CD4-positive, alpha-beta memory T cell (primary cell): ENCODE measurements around the gene MRGPRG. TPM values are rescaled to one million over a fixed set of nuclear protein-coding genes. Genes with fewer than 3 reads are reported as not detected.
A peak's percentile ranks its signal among the peaks of the same experiment; 100 is the strongest.

ENCODE experiments used
- CTCF ChIA-PET: fragments of 350-600 bp; sonication (Branson Sonifier 250); formaldehyde crosslinking; loops from one replicate; lab custom pipeline; 2021; ENCODE audit warnings: inconsistent platforms; ENCODE audit not compliant: partially characterized antibody; lab: Charles Lee
- POLR2A ChIA-PET: fragments of 350-600 bp; sonication (Branson Sonifier 250); formaldehyde crosslinking; loops from one replicate; lab custom pipeline; 2021; ENCODE audit not compliant: partially characterized antibody; lab: Charles Lee
- DNase-seq, 5 donors: peaks; one replicate each; pipeline versions ENCODE4 v3.0.0 to v3.0.0-alpha.2; 2020 to 2022; ENCODE audit warnings: mixed read lengths in 1 of 5
- H3K27ac ChIP-seq: one replicate; pipeline ENCODE4 v1.7.0; 2013; ENCODE audit warnings: low read depth, low read length
- H3K27me3 ChIP-seq: 2 replicates; pipeline ENCODE4 v1.7.0; 2013; ENCODE audit warnings: mild to moderate bottlenecking, low read length, moderate library complexity; ENCODE audit not compliant: insufficient read depth
- H3K36me3 ChIP-seq: 2 replicates; pipeline ENCODE4 v1.7.0; 2013; ENCODE audit warnings: mild to moderate bottlenecking, low read length, moderate library complexity; ENCODE audit not compliant: insufficient read depth
- H3K4me1 ChIP-seq: 2 replicates; pipeline ENCODE4 v1.7.0; 2013; ENCODE audit warnings: mild to moderate bottlenecking, low read length, moderate library complexity; ENCODE audit not compliant: insufficient read depth
- H3K4me3 ChIP-seq, 2 donors: one replicate each; pipeline ENCODE4 v1.7.0; 2013; ENCODE audit warnings: low read length in 2 of 2, mild to moderate bottlenecking in 1 of 2
- H3K9me3 ChIP-seq, 2 donors: one replicate each; pipeline ENCODE4 v1.7.0; 2013; ENCODE audit warnings: low read length in 2 of 2, control low read depth in 1 of 2; ENCODE audit not compliant: control insufficient read depth in 1 of 2
- H3K27ac Mint-ChIP-seq, 7 donors: one replicate each; pipeline ENCODE4 v1.8.0; 2020 to 2021; ENCODE audit warnings: mixed read lengths in 7 of 7, mild to moderate bottlenecking in 6 of 7, inconsistent platforms in 3 of 7, moderate library complexity in 3 of 7
- H3K27me3 Mint-ChIP-seq, 2 donors: one replicate each; pipeline ENCODE4 v1.8.0; 2020 to 2021; ENCODE audit warnings: mixed read lengths in 2 of 2
- H3K36me3 Mint-ChIP-seq, 2 donors: one replicate each; pipeline ENCODE4 v1.8.0; 2020 to 2021; ENCODE audit warnings: mixed read lengths in 2 of 2, inconsistent platforms in 1 of 2, mild to moderate bottlenecking in 1 of 2
- H3K4me1 Mint-ChIP-seq, 4 donors: one replicate each; pipeline ENCODE4 v1.8.0; 2020 to 2021; ENCODE audit warnings: mixed read lengths in 4 of 4, mild to moderate bottlenecking in 1 of 4
- H3K4me3 Mint-ChIP-seq, 8 donors: one replicate each; pipeline ENCODE4 v1.8.0; 2020 to 2021; ENCODE audit warnings: mixed read lengths in 8 of 8, mild to moderate bottlenecking in 7 of 8, moderate library complexity in 6 of 8, inconsistent platforms in 3 of 8
- H3K9me3 Mint-ChIP-seq, 8 donors: one replicate each; pipeline ENCODE4 v1.8.0; 2020 to 2021; ENCODE audit warnings: mixed read lengths in 8 of 8, mild to moderate bottlenecking in 5 of 8, inconsistent platforms in 3 of 8, moderate library complexity in 1 of 8
- intact Hi-C: fragments of 100-400 bp; cut with micrococcal nuclease; formaldehyde crosslinking; loops from one replicate; pipeline ENCODE4 v1.15.1; 2023
- polyA plus RNA-seq, 2 donors: library from polyadenylated mRNA; unstranded; fragments of 300-500 nt; fragmentation: Illumina TruSeq; gene quantifications; one replicate each; pipeline ENCODE4 v1.2.3, GENCODE V29; 2021
- total RNA-seq, 2 experiments: library from RNA; stranded (reverse); gene quantifications; one replicate each; pipeline ENCODE4 v1.2.3, GENCODE V29; 2021

The MRGPRG gene
- total and polyA plus RNA-seq, 4 experiments from 2014 or later = not detected

DNA sequence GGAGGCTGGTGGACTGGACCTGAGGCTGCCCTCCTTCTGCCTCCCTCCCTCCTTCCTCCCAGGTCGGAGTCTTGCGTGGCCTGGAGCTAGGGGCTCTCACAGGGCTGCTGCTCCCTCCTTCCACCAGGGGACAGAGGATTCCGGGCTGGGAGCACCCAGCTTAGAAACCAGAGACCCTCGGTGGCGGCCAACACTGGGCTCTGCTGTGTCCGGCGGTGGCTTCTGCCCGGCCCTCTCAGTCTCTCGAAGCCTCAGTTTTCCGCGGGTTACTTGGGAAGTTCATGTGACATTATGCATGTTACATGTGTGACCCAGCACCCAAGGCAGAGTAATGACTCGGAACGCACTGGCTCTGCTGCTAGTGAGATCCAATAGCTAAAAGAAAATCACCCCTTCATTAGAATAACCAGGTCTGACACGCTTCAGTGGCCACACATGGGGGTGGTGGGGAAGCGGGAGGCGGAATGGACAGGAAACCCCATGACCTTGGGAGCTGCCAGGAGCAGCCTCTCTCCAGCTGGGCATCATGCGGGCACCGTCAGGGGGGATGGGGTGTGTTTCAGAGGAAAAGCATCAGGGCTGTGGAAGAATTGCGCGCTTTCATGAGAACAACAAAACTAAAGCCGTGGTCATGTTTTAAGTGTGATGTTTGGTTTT is 5.9 kb upstream of the MRGPRG start:
- Histone ChIP-seq H3K9me3 (no peaks in the 10 kb centered on the region), H3K27me3 (no peaks in the 10 kb centered on the region), H3K4me3 (no peak overlapping the region), H3K4me1 (no peaks in the 10 kb centered on the region), H3K36me3 (no peaks in the 10 kb centered on the region), H3K27ac (no peak overlapping the region)
- peaks cover 2 to 9% (median 4%) of the 10 kb centered on the region in 4 donors for H3K4me1 Mint-ChIP-seq
- CTCF ChIA-PET = interaction anchor here (0.9 kb wide), 1 partner anchor 9 kb away, joined by 3 read pairs; no protein-coding TSS in a partner anchor
- H3K9me3 Mint-ChIP-seq = no peaks in the 10 kb centered on the region
- peak overlapping the region in 1 of 7 donors; percentile 18 for H3K27ac Mint-ChIP-seq
- intact Hi-C loops = no loop called here
- no peak for DNase-seq
- H3K27me3 Mint-ChIP-seq = peaks cover 3 to 10% of the 10 kb centered on the region in 2 donors
- no peak overlapping the region for H3K4me3 Mint-ChIP-seq
- H3K36me3 Mint-ChIP-seq = no peaks in the 10 kb centered on the region
- POLR2A ChIA-PET = no interaction called here

GRCh38 chr11:3223932-3224381 is 5.3 kb upstream of the MRGPRG start:
- ChIA-PET POLR2A (no interaction called here), CTCF (interaction anchor here (0.9 to 1.0 kb wide), 2 partner anchors 8 to 9 kb away, joined by 3 read pairs; no protein-coding TSS in a partner anchor)
- no peak overlapping the region for H3K4me3 Mint-ChIP-seq
- Histone ChIP-seq H3K4me1 (no peaks in the 10 kb centered on the region), H3K27ac (no peak overlapping the region), H3K27me3 (no peaks in the 10 kb centered on the region), H3K4me3 (no peak overlapping the region), H3K36me3 (no peaks in the 10 kb centered on the region), H3K9me3 (no peaks in the 10 kb centered on the region)
- peak overlapping the region in 1 of 7 donors; percentile 18 for H3K27ac Mint-ChIP-seq
- H3K27me3 Mint-ChIP-seq = peaks cover 3 to 10% of the 10 kb centered on the region in 2 donors
- DNase-seq = no peak
- peaks cover 2 to 9% (median 4%) of the 10 kb centered on the region in 4 donors for H3K4me1 Mint-ChIP-seq
- H3K36me3 Mint-ChIP-seq = no peaks in the 10 kb centered on the region
- H3K9me3 Mint-ChIP-seq = no peaks in the 10 kb centered on the region
- intact Hi-C loops = no loop called here

- Histone ChIP-seq H3K4me3 (no peak overlapping the region), H3K4me1 (no peaks in the 10 kb centered on the region), H3K9me3 (no peaks in the 10 kb centered on the region), H3K27me3 (no peaks in the 10 kb centered on the region), H3K36me3 (no peaks in the 10 kb centered on the region), H3K27ac (no peak overlapping the region)
- peak in 1 of 5 donors; percentile 6 for DNase-seq
- Mint-ChIP-seq H3K27me3 (peaks cover 3 to 10% of the 10 kb centered on the region in 2 donors), H3K36me3 (no peaks in the 10 kb centered on the region), H3K4me3 (peak overlapping the region in 3 of 8 donors; percentile 49 to 82 (median 57)), H3K27ac (no peak overlapping the region), H3K4me1 (peaks cover 2 to 9% (median 4%) of the 10 kb centered on the region in 4 donors), H3K9me3 (no peaks in the 10 kb centered on the region)
- POLR2A ChIA-PET = no interaction called here
- intact Hi-C loops = no loop called here
- CTCF ChIA-PET = interaction anchor here (1.0 kb wide), 2 partner anchors 9 to 185 kb away, joined by 3 read pairs; no protein-coding TSS in a partner anchor
Observed at GRCh38 chr11:3222941-3223915, 4.6 kb upstream of the MRGPRG start.

DNA sequence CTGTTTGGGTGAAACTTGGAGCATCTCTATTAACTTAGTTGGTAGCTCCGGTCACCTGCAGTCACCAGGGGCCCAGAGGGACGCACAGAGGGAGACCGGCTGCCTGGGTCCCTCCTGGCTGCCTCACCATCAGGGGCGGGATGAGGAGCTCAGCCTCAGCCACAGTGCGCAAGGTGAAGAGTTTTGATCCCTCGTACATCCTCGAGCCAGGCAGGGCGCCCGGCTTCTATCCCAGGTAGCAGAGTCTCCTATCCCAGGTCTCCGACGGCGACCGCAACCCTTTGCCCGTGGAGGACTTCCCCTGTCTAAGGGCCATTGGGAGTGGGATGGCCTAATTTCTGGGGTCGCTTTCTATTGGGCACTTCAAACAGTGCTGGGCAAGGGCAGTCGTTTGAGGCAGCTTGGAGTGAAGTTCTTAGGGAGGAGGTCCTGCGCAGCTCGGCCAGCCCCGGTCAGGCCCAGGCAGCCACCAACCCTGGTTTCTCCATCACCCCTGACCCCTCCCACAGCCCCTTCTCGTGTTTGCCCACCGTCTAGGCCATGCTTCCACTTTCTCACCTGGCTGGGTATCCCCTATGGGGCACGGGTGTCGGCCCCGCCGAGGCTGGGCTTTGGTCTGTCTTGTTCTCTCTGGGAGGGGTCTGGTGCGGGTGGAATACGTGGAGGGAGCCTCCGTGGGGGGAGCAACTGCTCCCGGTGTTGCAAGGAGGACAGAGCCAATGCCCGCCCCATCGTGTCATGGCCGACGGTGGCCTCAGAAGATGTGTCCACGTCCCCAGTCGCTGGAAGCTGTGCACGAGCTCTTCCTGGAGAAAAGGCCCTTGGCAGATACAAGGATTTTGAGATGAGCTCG is 3.6 kb upstream of the MRGPRG start:
- ChIA-PET POLR2A (no interaction called here), CTCF (no interaction called here)
- H3K27me3 Mint-ChIP-seq = peaks cover 1 to 10% of the 10 kb centered on the region in 2 donors
- no peaks in the 10 kb centered on the region for H3K27me3 ChIP-seq
- peaks cover 2 to 9% (median 4%) of the 10 kb centered on the region in 4 donors for H3K4me1 Mint-ChIP-seq
- H3K4me3 Mint-ChIP-seq = no peak overlapping the region
- no peak overlapping the region for H3K27ac ChIP-seq
- no peak for DNase-seq
- H3K4me3 ChIP-seq = no peak overlapping the region
- H3K36me3 Mint-ChIP-seq = no peaks in the 10 kb centered on the region
- H3K4me1 ChIP-seq = no peaks in the 10 kb centered on the region
- no peaks in the 10 kb centered on the region for H3K9me3 Mint-ChIP-seq
- H3K27ac Mint-ChIP-seq = no peak overlapping the region
- intact Hi-C loops = no loop called here
- no peaks in the 10 kb centered on the region for H3K36me3 ChIP-seq
- no peaks in the 10 kb centered on the region for H3K9me3 ChIP-seq

GRCh38 chr11:3221408-3222002 is 2.9 kb upstream of the MRGPRG start:
- DNase-seq = no peak
- Histone ChIP-seq H3K4me3 (no peak overlapping the region), H3K9me3 (no peaks in the 10 kb centered on the region), H3K36me3 (no peaks in the 10 kb centered on the region), H3K4me1 (no peaks in the 10 kb centered on the region), H3K27me3 (no peaks in the 10 kb centered on the region), H3K27ac (no peak overlapping the region)
- POLR2A ChIA-PET = no interaction called here
- CTCF ChIA-PET = no interaction called here
- H3K27me3 Mint-ChIP-seq = peaks cover 1 to 13% of the 10 kb centered on the region in 2 donors
- intact Hi-C loops = no loop called here
- H3K36me3 Mint-ChIP-seq = no peaks in the 10 kb centered on the region
- H3K4me1 Mint-ChIP-seq = peaks cover 2 to 14% (median 4%) of the 10 kb centered on the region in 4 donors
- H3K4me3 Mint-ChIP-seq = no peak overlapping the region
- no peaks in the 10 kb centered on the region for H3K9me3 Mint-ChIP-seq
- no peak overlapping the region for H3K27ac Mint-ChIP-seq

DNA sequence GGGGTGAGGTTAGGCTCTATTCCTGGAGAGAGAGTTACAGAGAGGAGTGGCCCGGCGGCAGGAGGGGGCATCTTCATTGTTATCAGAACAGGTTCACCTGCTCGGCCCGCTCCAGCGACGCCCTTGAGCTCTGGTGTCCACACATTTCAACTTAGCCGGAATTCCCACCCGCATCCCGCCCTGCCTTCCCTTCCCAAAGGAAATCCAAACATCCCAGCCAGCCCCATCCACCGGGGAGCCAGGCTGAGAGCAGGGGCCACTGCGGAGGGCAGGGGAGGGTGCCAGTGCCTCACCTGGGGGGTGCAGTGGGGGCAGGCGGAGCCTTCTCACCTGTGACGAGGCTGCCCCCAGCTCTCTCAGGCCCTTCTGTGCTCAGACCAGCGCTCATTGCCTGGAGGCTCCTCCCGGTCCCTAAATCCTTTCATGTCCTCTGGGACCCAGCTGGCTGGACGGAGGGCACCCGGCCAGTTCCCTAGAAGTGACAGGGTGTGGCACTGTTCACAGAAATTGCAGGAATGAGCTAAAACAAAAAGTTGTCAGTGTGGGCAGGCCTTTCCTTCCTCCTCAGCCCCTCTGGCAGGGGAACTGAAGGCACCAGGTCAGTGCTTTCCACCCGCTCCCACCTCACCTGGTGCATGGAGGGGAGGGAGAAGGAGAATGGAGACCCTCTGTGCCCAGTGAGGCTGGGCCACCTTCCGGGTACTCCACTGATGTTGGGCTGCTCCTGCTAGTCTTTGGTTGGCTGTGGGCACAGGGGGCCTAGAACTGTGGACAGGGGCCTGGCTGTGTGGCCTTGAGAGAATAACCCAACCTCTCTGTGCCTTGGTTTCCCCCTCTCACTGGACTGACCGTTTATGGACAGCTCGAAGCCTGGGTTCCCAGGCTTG is 2.2 kb upstream of the MRGPRG start:
- Histone ChIP-seq H3K36me3 (no peaks in the 10 kb centered on the region), H3K9me3 (no peaks in the 10 kb centered on the region), H3K27ac (no peak overlapping the region), H3K4me3 (no peak overlapping the region), H3K27me3 (no peaks in the 10 kb centered on the region), H3K4me1 (no peaks in the 10 kb centered on the region)
- Mint-ChIP-seq H3K9me3 (no peaks in the 10 kb centered on the region), H3K27ac (no peak overlapping the region), H3K27me3 (peaks cover 1 to 11% of the 10 kb centered on the region in 2 donors), H3K4me1 (peaks cover 2 to 14% (median 4%) of the 10 kb centered on the region in 4 donors), H3K4me3 (no peak overlapping the region), H3K36me3 (no peaks in the 10 kb centered on the region)
- ChIA-PET POLR2A (no interaction called here), CTCF (no interaction called here)
- DNase-seq = no peak
- intact Hi-C loops = no loop called here
